ENCODE measurements around the gene TERC. TPM values are rescaled to one million over a fixed set of nuclear protein-coding genes. Genes with fewer than 3 reads are reported as not detected.

The TERC gene
- total and polyA plus RNA-seq, 7 donors: 0.44 to 220 (median 111) TPM; not detected in 2

DNA sequence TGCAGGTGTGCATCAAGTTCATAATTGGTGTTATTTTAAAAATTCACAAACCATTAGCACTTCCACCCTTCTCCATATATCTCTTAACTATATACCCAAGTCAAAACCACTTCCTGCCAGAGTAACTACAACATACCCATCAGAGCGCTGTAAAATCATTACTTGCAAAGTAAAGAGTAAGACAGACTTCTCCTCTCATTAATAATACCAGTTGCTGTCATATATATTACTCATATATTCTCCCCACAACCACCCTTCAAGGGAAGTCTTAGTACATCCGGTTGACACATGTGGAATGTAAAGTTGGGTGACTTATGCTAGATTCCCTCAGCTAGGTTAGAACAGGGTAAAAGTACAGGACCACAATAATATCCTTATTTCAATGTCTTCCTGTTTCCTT is 5.6 kb downstream of the TERC start:
- Histone ChIP-seq H3K9me3 (peaks cover 0 to 2% (median 0%) of the 10 kb centered on the region in 4 donors), H3K4me1 (peaks cover 0 to 13% (median 4%) of the 10 kb centered on the region in 4 donors), H3K36me3 (no peaks in the 10 kb centered on the region), H3K4me3 (no peak overlapping the region), H3K27ac (no peak overlapping the region), H3K27me3 (no peaks in the 10 kb centered on the region)
- TF ChIP-seq, protein P1, sequence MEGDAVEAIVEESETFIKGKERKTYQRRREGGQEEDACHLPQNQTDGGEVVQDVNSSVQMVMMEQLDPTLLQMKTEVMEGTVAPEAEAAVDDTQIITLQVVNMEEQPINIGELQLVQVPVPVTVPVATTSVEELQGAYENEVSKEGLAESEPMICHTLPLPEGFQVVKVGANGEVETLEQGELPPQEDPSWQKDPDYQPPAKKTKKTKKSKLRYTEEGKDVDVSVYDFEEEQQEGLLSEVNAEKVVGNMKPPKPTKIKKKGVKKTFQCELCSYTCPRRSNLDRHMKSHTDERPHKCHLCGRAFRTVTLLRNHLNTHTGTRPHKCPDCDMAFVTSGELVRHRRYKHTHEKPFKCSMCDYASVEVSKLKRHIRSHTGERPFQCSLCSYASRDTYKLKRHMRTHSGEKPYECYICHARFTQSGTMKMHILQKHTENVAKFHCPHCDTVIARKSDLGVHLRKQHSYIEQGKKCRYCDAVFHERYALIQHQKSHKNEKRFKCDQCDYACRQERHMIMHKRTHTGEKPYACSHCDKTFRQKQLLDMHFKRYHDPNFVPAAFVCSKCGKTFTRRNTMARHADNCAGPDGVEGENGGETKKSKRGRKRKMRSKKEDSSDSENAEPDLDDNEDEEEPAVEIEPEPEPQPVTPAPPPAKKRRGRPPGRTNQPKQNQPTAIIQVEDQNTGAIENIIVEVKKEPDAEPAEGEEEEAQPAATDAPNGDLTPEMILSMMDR (IDR thresholded peaks at IDR 0.05): no peak
- TF ChIP-seq EP300 (IDR thresholded peaks at IDR 0.05): no peak
- no peak for TF ChIP-seq POLR2AphosphoS5 (IDR thresholded peaks at IDR 0.05)
- no peak for TF ChIP-seq POLR2A (IDR thresholded peaks at IDR 0.05)
- intact Hi-C loops (cut with DNase I): no loop called here
- no peak for DNase-seq
- WGBS, 2 donors: 51 to 84% methylated on average over 2 of the region's 2 CpGs

- H3K27me3 ChIP-seq: no peaks in the 10 kb centered on the region
- no peaks in the 10 kb centered on the region for H3K36me3 ChIP-seq
- 14 to 47% methylated on average over 5 of the region's 5 CpGs for WGBS, 2 donors
- peaks cover 0 to 2% (median 0%) of the 10 kb centered on the region in 4 donors for H3K9me3 ChIP-seq
- peaks cover 0 to 7% (median 0%) of the 10 kb centered on the region in 4 donors for H3K4me1 ChIP-seq
- intact Hi-C loops (cut with DNase I): no loop called here
- no peak for TF ChIP-seq EP300 (IDR thresholded peaks at IDR 0.05)
- no peak overlapping the region for H3K4me3 ChIP-seq
- DNase-seq: no peak
- no peak overlapping the region for H3K27ac ChIP-seq
Measured at GRCh38 chr3:169758359-169758994, 6.4 kb downstream of the TERC start.

- Histone ChIP-seq H3K9me3 (no peaks in the 10 kb centered on the region), H3K4me3 (no peak overlapping the region), H3K4me1 (no peaks in the 10 kb centered on the region), H3K27me3 (no peaks in the 10 kb centered on the region), H3K27ac (no peak overlapping the region), H3K36me3 (no peaks in the 10 kb centered on the region)
- intact Hi-C loops (cut with DNase I): no loop called here
- 74 to 83% methylated on average over 2 of the region's 2 CpGs for WGBS, 2 donors
- no peak for TF ChIP-seq POLR2A (IDR thresholded peaks at IDR 0.05)
- no peak for TF ChIP-seq POLR2AphosphoS5 (IDR thresholded peaks at IDR 0.05)
- TF ChIP-seq, protein P1 (IDR thresholded peaks at IDR 0.05): no peak
- no peak for TF ChIP-seq EP300 (IDR thresholded peaks at IDR 0.05)
- no peak for DNase-seq
Measured at GRCh38 chr3:169755488-169755887, 9.4 kb downstream of the TERC start.

- H3K9me3 ChIP-seq: no peaks in the 10 kb centered on the region
- 85 to 91% methylated on average over 3 of the region's 3 CpGs for WGBS, 2 donors
- no peak for DNase-seq
Measured at GRCh38 chr3:169754711-169755110, 10.1 kb downstream of the TERC start.

GRCh38 chr3:169751875-169752274 is 13.0 kb downstream of the TERC start:
- Histone ChIP-seq H3K9me3 (no peaks in the 10 kb centered on the region), H3K4me1 (no peaks in the 10 kb centered on the region), H3K27me3 (peaks cover 0 to under 1% (median 0%) of the 10 kb centered on the region in 3 donors), H3K27ac (no peak overlapping the region), H3K36me3 (no peaks in the 10 kb centered on the region), H3K4me3 (no peak overlapping the region)
- TF ChIP-seq EP300 (IDR thresholded peaks at IDR 0.05) (no peak), POLR2A (IDR thresholded peaks at IDR 0.05) (no peak), POLR2AphosphoS5 (IDR thresholded peaks at IDR 0.05) (no peak)
- TF ChIP-seq, protein P1 (IDR thresholded peaks at IDR 0.05): no peak
- DNase-seq: no peak
- intact Hi-C loops (cut with DNase I): no loop called here
- WGBS, 2 donors: 90 to 91% methylated on average over 2 of the region's 2 CpGs

More at GRCh38 chr3:169754711-169755110, 10.1 kb downstream of the TERC start:
- intact Hi-C loops (cut with DNase I): no loop called here
- no peaks in the 10 kb centered on the region for H3K4me1 ChIP-seq
- H3K27ac ChIP-seq: no peak overlapping the region
- H3K27me3 ChIP-seq: no peaks in the 10 kb centered on the region
- no peak overlapping the region for H3K4me3 ChIP-seq
- TF ChIP-seq EP300 (IDR thresholded peaks at IDR 0.05) (no peak), POLR2A (IDR thresholded peaks at IDR 0.05) (no peak), POLR2AphosphoS5 (IDR thresholded peaks at IDR 0.05) (no peak)
- TF ChIP-seq, protein P1 (IDR thresholded peaks at IDR 0.05): no peak
- H3K36me3 ChIP-seq: no peaks in the 10 kb centered on the region
